Measurements from ENCODE around the gene ACTR2. TPM values are rescaled to one million over a fixed set of nuclear protein-coding genes. Genes with fewer than 3 reads are reported as not detected.

ACTR2 gene
- total RNA-seq, 2 experiments from 2014 or later: 128 to 130 TPM

DNA sequence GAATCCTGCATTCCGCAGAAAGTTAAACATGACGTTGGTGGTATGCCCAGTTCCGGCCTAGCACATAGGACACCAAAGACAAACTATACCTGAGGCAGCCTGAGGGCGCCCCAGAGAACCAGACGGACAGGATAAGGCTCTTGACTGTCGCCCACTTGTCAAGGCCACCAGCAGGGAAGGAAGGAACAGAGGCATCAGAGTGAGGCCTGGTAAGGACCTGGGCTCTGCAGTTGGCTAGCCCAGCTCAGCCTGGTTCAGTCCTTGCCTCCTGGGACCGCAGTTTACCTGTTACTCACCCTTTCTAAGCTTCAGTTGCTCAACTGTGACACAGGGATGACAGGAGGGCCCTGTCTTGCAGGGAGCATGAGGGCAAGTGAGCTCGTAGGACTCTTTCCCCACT, 82.1 kb downstream of the ACTR2 start:
- no peak for TF ChIP-seq CTCF (IDR thresholded peaks at IDR 0.05)
- H3K27ac ChIP-seq (ENCODE audit: low read depth in 1 of 2, low read length in 2 of 2): no peak overlapping the region
- no peaks in the 10 kb centered on the region for H3K4me1 ChIP-seq (ENCODE audit: insufficient read depth, low read length)
- no peaks in the 10 kb centered on the region for H3K36me3 Mint-ChIP-seq (ENCODE audit: low read depth)
- ChIA-PET CTCF (interaction anchor here (0.9 kb wide), 1 partner anchor 22 kb away, joined by 3 read pairs; no protein-coding TSS in a partner anchor), POLR2A (no interaction called here)
- no peak overlapping the region for H3K4me3 Mint-ChIP-seq
- DNase-seq (no peak), ATAC-seq (ENCODE audit: poor library complexity) (no peak)
- H3K9me3 Mint-ChIP-seq: no peaks in the 10 kb centered on the region
- no peaks in the 10 kb centered on the region for H3K27me3 ChIP-seq (ENCODE audit: control insufficient read depth in 1 of 2, insufficient read depth in 2 of 2, low read length in 2 of 2)
- no peaks in the 10 kb centered on the region for H3K27me3 Mint-ChIP-seq
- H3K4me1 Mint-ChIP-seq (ENCODE audit: low read depth): no peaks in the 10 kb centered on the region
- H3K4me3 ChIP-seq (ENCODE audit: low read length): no peak overlapping the region
- no peaks in the 10 kb centered on the region for H3K36me3 ChIP-seq (ENCODE audit: insufficient read depth, low read length)
- intact Hi-C loops (cut with DNase I, micrococcal nuclease): no loop called here
- H3K9me3 ChIP-seq (ENCODE audit: control insufficient read depth in 1 of 2, insufficient read depth in 1 of 2, low read length in 2 of 2): peaks cover 0 to 6% of the 10 kb centered on the region in 2 experiments
- H3K27ac Mint-ChIP-seq: no peak overlapping the region

DNA sequence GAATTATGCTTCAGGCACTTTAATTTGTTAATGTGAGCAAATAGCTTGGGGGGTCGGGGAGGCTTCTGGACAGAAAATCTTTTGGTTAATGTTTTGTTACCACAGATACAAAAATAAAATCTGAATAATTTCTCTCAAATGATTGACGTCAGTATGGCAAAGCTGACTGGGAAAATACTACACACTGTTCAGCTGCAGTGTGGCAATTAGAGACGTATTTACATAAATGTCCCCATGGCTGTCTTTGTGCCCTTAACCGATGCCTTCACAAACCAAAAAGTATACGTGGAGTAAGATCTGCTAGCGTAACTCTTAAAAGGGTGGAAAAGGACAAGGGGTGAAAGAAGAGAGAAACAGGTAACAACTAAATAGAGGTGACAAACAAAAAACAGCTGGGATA, 83.4 kb downstream of the ACTR2 start:
- Mint-ChIP-seq H3K36me3 (ENCODE audit: low read depth) (no peaks in the 10 kb centered on the region), H3K4me1 (ENCODE audit: low read depth) (no peaks in the 10 kb centered on the region), H3K4me3 (no peak overlapping the region), H3K9me3 (no peaks in the 10 kb centered on the region), H3K27ac (no peak overlapping the region), H3K27me3 (no peaks in the 10 kb centered on the region)
- Histone ChIP-seq H3K27me3 (ENCODE audit: control insufficient read depth in 1 of 2, insufficient read depth in 2 of 2, low read length in 2 of 2) (no peaks in the 10 kb centered on the region), H3K9me3 (ENCODE audit: control insufficient read depth in 1 of 2, insufficient read depth in 1 of 2, low read length in 2 of 2) (peaks cover 0 to 6% of the 10 kb centered on the region in 2 experiments), H3K27ac (ENCODE audit: low read depth in 1 of 2, low read length in 2 of 2) (no peak overlapping the region), H3K4me3 (ENCODE audit: low read length) (no peak overlapping the region), H3K4me1 (ENCODE audit: insufficient read depth, low read length) (no peaks in the 10 kb centered on the region), H3K36me3 (ENCODE audit: insufficient read depth, low read length) (no peaks in the 10 kb centered on the region)
- POLR2A ChIA-PET: no interaction called here
- ATAC-seq (ENCODE audit: poor library complexity) (no peak), DNase-seq (no peak)
- CTCF ChIA-PET: no interaction called here
- intact Hi-C loops (cut with DNase I, micrococcal nuclease): no loop called here
- no peak for TF ChIP-seq CTCF (IDR thresholded peaks at IDR 0.05)

- Mint-ChIP-seq H3K36me3 (ENCODE audit: low read depth) (no peaks in the 10 kb centered on the region), H3K27ac (no peak overlapping the region), H3K4me1 (ENCODE audit: low read depth) (no peaks in the 10 kb centered on the region), H3K27me3 (no peaks in the 10 kb centered on the region), H3K9me3 (no peaks in the 10 kb centered on the region), H3K4me3 (no peak overlapping the region)
- H3K36me3 ChIP-seq (ENCODE audit: insufficient read depth, low read length): no peaks in the 10 kb centered on the region
- no peak for ATAC-seq (ENCODE audit: poor library complexity)
- no peak overlapping the region for H3K4me3 ChIP-seq (ENCODE audit: low read length)
- CTCF ChIA-PET: no interaction called here
- POLR2A ChIA-PET: no interaction called here
- H3K4me1 ChIP-seq (ENCODE audit: insufficient read depth, low read length): no peaks in the 10 kb centered on the region
- no peak for DNase-seq
- intact Hi-C loops (cut with DNase I, micrococcal nuclease): no loop called here
- no peak for TF ChIP-seq CTCF (IDR thresholded peaks at IDR 0.05)
- no peaks in the 10 kb centered on the region for H3K27me3 ChIP-seq (ENCODE audit: control insufficient read depth in 1 of 2, insufficient read depth in 2 of 2, low read length in 2 of 2)
- H3K27ac ChIP-seq (ENCODE audit: low read depth in 1 of 2, low read length in 2 of 2): no peak overlapping the region
- H3K9me3 ChIP-seq (ENCODE audit: control insufficient read depth in 1 of 2, insufficient read depth in 1 of 2, low read length in 2 of 2): peaks cover 0 to 6% of the 10 kb centered on the region in 2 experiments
Observed at GRCh38 chr2:65311596-65311995, 84.0 kb downstream of the ACTR2 start.
